Fibroblast of lung (primary cell): ENCODE measurements around the gene ADM.

Experiments used
- EZH2 ChIP-seq: IDR thresholded peaks from 2 replicates; pipeline ENCODE4 v1.5.1; 2012; ENCODE audit warnings: low read length, control low read depth, mild to moderate bottlenecking; ENCODE audit errors: missing control alignments
- TF ChIP-seq, protein P1 (sequence below), 2 donors: IDR thresholded peaks in 1 of 2; conservative IDR thresholded peaks in 1 of 2; 1 replicate in 1 of 2; 2 replicates in 1 of 2; pipeline ENCODE4 v1.5.1; 2011 to 2012; ENCODE audit warnings: low read length in 2 of 2, control low read depth in 1 of 2, inconsistent platforms in 1 of 2, low read depth in 1 of 2, mild to moderate bottlenecking in 1 of 2

- TF ChIP-seq, protein P1, sequence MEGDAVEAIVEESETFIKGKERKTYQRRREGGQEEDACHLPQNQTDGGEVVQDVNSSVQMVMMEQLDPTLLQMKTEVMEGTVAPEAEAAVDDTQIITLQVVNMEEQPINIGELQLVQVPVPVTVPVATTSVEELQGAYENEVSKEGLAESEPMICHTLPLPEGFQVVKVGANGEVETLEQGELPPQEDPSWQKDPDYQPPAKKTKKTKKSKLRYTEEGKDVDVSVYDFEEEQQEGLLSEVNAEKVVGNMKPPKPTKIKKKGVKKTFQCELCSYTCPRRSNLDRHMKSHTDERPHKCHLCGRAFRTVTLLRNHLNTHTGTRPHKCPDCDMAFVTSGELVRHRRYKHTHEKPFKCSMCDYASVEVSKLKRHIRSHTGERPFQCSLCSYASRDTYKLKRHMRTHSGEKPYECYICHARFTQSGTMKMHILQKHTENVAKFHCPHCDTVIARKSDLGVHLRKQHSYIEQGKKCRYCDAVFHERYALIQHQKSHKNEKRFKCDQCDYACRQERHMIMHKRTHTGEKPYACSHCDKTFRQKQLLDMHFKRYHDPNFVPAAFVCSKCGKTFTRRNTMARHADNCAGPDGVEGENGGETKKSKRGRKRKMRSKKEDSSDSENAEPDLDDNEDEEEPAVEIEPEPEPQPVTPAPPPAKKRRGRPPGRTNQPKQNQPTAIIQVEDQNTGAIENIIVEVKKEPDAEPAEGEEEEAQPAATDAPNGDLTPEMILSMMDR (conservative IDR thresholded peaks at IDR 0.05 in 1 of 2, IDR thresholded peaks at IDR 0.05 in 1 of 2; ENCODE audit: low read depth in 1 of 2, low read length in 2 of 2), result no peak
- no peak for TF ChIP-seq EZH2
These were observed 48.2 kb downstream of the ADM start for GRCh38 chr11:10352921-10353550.
